HG03159 (cell line): Measurements from ENCODE around the gene GIMAP6.
"Not testable (repeated sequence)": the region's sequence is repeated elsewhere in the genome, so short reads cannot be mapped to it uniquely, and the experiment has no call there.

ENCODE experiments used
- ATAC-seq: cut with Tn5 transposase; IDR thresholded peaks from one replicate; pipeline ENCODE4 v1.9.1; 2021; ENCODE audit warnings: mild to moderate bottlenecking, moderate library complexity; ENCODE audit not compliant: unreplicated experiment

Gene GIMAP6

DNA sequence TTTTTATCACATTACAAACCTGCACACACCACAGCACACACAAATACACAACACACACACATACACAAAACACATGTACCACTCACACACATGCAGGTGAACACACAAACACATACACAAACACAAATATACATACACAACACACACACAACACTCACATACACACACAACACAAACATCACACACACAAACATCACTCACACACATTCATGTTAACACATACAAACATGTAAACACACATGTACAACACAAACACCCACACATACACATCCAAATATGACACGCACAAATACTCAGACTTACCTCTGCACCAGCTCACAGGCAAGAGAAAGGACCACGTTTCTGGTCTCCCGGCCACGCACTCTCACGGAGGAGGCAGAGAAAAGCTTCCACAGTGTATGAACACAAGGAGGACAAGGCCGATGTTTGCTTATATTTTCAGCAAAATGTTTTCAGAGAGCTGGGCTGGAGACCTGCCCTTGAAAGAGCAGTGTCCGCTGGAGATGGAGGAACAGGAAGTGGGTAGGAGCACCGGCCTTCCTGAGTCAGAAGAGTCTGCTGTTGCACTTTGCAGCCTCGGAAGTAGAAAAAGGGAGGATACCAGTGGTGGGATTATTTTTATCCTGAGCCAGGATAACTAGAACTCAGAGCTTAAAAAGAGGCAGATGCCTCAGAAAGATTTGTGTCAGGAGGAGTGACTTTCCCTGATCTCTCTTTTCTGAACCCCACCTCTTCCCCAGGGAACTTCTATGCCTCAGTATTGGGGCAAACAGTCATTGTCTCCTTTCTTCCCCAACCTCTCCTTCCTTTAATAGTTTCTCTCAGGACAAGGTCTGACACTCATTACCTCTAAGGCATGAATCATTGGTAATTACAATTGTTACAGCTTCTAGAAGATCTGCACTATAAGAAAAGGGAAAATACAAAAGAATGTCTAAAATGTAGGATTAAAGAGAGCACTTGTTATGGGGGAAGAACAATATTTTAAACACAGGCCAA lies at the start of gene GIMAP6:
Gene GIMAP6 (minus strand): TSS at position 520 of the 999 bp plus-strand sequence. CDS start 2,243 bp downstream, outside the sequence.
- ATAC-seq, result peak; percentile 73

- ATAC-seq, result not testable (repeated sequence)
These were observed 48.2 kb upstream of the GIMAP6 start for GRCh38 chr7:150680364-150680763.

- not testable (repeated sequence) for ATAC-seq
These were observed 46.4 kb upstream of the GIMAP6 start for GRCh38 chr7:150678601-150679000.

GRCh38 chr7:150676854-150677253 lies 44.7 kb upstream of the GIMAP6 start:
- ATAC-seq, result not testable (repeated sequence)

DNA sequence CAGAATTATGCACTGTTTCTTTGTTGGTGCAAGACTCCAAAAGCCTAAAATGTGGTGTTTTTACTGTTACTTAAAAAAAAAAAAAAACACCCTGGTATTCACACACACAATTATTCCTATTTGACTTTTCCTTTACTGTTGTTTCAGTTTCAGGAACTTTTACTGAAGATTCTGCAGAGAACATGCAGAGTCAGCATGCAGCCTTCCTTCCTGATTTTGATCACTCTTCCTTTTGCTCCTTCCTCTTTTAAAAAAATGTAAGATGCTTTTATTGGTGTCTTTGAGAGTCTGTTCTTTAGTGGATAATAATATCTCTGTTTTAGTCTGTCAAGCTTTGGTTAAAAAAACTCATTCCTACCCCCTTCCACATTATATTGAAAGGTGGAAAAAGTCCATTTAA lies 44.1 kb upstream of the GIMAP6 start:
- not testable (repeated sequence) for ATAC-seq

GRCh38 chr7:150675714-150676113 lies 43.5 kb upstream of the GIMAP6 start:
- ATAC-seq, result no peak

GRCh38 chr7:150671798-150672585 lies 39.8 kb upstream of the GIMAP6 start:
- ATAC-seq, result not testable (repeated sequence)

GRCh38 chr7:150668977-150669376 lies 36.8 kb upstream of the GIMAP6 start:
- ATAC-seq, result no peak

DNA sequence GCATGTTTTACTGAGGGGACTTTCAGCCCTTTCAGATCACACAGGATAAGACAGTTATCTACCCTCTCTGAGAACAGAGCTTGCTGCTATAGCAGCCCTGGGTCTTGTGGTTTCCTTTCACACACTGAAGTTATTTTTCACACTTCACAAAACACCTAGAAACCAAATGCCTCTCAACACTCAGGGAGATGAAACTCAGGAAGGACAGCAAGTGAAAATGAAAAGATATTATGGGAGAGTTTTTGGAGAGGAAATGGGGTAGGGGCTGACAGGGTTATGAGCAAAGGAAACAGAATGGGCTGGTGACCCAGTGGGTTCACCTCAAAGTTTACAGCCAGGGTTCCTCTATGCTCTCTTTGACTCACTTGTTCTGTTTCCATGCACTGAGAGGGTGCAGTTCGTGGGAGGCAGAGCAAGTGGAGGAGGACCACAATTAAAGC lies 36.3 kb upstream of the GIMAP6 start:
- ATAC-seq, result peak; percentile 73

- no peak for ATAC-seq
These were observed 34.2 kb upstream of the GIMAP6 start for GRCh38 chr7:150666412-150666811.

DNA sequence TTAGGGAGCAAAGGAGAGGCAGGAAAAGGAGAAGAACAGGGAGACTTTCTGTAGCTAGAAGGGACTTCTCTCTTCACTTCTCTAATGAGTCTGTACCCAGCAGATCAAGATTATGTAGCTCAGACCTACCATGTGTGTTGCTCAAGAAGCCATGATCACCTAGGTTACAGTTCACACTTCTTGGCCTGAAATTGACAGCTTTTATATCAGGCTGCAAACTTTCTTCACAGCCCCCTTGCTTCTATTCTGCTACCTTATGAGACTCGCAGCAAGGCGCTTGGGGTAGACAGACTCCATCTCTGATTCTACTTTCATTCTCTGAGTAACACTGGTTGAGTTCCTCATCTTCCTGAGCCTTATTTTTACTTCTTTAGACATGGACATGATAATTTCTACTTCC lies 33.7 kb upstream of the GIMAP6 start:
- ATAC-seq, result no peak

- ATAC-seq, result no peak
These were observed 33.0 kb upstream of the GIMAP6 start for GRCh38 chr7:150665089-150665748.

- no peak for ATAC-seq
These were observed 31.8 kb upstream of the GIMAP6 start for GRCh38 chr7:150663802-150664494.

DNA sequence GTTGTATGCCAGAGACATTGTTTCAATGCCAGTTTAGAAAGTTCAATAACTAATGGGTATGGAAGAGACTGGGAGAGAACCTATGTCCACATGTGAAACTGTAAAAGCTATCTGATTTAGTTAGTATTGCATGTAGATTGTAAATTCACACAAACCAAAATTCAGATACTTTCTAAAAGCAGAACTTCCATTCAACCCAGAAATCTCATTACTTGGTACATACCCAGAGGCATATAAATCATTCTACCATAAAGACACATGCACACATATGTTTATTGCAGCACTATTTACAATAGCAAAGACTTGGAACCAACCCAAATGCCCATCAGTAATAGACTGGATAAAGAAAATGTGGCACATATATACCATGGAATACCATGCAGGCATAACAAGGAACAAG lies 30.6 kb upstream of the GIMAP6 start:
- not testable (repeated sequence) for ATAC-seq

DNA sequence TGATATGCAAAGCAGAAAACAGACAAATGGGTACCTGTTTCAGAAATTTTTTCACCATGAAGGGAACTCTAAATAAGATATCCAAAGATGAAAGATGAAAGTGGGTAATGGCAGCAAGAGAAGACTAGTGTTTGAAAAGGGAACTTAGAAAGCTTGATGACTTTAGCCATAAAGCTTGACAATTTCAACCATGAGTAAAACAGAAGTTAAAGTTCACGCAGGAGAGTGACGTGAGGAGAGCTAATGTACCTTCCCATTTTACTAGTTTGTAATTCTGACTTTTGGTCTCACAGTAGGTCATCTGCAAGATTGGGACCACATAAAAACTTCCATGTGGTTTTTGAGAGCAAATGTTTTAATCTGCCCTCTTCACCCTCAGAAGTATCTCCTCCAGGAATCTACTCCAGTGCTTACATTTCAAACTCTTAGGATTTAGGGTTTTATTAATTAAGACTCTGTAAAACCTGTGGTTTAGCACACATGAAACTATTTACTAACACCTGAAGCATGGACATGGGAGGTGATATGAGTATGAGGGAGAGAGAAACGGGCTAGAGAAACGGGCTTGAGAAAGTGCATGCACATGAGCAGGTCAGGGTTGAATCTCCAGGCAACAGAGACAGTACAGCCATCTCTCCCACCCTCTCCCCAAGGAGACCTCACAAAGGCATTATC lies 28.9 kb upstream of the GIMAP6 start:
- no peak for ATAC-seq

- no peak for ATAC-seq
These were observed 25.3 kb upstream of the GIMAP6 start for GRCh38 chr7:150657526-150657925.

DNA sequence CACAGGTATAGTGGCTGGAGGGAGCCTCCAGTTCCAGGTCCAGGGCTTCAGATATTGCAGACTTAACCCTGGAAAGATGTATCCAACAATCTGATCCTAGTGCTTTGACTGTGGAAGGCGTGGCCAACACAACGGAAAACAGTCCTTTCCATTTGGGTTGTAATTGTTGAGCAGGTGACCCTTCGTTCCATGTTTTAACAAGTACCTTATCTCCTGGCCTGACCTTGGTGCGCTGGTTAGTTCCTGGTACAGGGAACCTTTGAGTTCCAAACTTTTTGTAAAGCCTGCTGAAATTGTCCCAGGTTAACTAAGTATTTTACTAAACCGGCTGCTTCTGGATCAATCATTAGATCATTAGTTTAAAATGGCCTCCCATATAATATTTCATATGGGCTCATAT lies 23.9 kb upstream of the GIMAP6 start:
- ATAC-seq, result no peak

DNA sequence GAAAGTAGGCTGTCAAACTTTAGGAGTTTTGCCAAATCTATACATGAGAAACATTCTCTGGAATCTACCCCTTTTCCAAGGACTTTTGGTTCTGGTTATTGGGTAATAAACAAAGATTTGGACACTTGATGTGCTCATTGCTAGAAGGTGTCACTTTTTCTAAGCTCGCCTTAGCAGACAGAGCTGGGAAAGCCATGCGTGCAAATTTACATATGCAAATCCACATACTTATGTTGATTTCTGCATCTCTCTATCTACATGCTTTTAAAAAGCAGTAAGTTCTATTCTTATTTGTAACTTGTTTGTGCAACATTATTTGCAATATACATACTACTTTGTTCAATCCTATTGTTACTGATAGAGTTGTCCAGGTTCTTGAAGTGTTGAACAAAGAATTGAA lies 22.5 kb upstream of the GIMAP6 start:
- ATAC-seq, result no peak

DNA sequence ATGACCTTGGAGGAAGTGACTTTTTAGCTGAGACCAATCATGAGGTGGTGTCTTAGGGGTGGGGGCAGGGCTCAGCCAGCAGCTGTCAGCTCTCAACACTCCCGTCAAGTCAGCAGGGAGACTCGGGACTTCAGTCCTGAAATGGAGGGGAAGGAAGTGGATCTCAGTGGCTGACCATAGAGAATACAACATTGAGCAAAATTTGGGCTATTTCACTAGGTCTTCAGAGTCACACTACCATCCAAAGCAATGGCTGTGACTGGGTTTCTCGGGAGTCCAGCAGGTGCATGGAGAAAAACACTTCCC lies 16.8 kb upstream of the GIMAP6 start:
- no peak for ATAC-seq
